NCI-H2196 treated with DMSO at 0.1 percent for 48 hours (cell line): ENCODE data around the gene BAZ1B.
"Not testable (repeated sequence)": the region's sequence is repeated elsewhere in the genome, so short reads cannot be mapped to it uniquely, and the experiment has no call there.

ENCODE experiments used
- DNase-seq: peaks from one replicate; lab custom pipeline; 2025; ENCODE audit not compliant: unreplicated experiment; lab: John Stamatoyannopoulos, UW

Gene BAZ1B

DNA sequence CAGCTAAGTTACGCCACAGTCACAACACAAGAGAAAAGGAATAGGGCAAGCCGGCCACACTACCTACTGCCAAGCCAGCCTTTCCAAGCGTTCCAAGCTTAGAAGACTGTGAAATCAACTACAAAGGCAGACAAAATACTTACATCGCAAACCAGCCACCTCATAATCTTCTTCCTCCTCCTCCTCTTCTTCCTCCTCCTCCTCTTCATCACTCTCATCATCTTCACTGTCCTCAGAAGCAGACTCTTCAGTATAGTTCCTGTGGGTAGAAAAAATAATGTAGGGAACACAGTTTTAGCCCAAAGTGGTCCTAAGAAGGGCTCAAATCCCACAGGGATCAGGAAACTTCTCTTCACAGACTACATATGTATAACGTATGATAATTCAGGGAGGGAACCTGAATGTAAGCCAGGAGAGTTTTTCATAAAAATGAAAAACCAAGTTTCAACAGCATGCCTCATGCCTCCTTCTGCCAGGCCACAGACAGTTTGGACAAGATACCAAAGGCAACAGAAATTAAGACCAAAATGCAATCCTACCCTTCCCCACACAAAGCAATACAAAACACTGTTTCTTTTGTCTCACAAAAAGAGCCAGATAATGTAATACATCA is 74.9 kb downstream of the BAZ1B start:
- DNase-seq = no peak

- no peak for DNase-seq
Measured at GRCh38 chr7:73446682-73447081, 75.4 kb downstream of the BAZ1B start.

GRCh38 chr7:73443548-73444255 is 78.4 kb downstream of the BAZ1B start:
- DNase-seq = no peak

- no peak for DNase-seq
Measured at GRCh38 chr7:73442903-73443500, 79.1 kb downstream of the BAZ1B start.

DNA sequence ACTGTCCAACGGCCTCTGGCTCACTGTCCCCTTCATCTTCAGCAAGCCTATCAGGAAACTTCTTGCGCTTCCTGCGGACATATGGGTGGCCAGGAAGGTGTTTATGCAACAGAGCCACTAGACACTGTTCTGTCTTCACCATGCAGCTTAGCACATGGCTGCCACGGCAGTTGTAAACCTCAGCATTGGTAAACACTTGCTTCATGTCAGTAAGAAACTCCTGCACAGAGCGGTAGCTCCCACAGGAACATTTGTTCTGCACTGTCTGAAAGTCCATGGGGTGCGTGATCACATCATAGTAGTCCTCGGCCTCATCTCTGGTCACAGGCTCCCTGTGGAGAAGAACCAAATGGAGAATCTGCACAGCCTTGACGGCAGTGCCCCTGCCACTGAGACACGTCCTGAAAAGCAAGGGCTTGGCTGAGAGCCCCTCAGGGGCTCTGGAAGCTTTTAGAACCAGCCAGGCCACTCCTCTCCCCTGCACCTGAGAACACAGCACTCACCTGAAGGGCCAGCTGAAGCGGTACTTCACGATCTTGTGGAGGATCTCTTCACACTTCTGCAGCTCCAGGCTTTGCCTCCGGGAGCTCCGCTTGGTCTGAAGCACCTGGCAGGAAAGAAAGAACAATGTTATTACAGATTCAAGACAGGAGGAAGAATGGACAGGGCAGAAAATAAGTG is 79.7 kb downstream of the BAZ1B start:
- DNase-seq = no peak

DNA sequence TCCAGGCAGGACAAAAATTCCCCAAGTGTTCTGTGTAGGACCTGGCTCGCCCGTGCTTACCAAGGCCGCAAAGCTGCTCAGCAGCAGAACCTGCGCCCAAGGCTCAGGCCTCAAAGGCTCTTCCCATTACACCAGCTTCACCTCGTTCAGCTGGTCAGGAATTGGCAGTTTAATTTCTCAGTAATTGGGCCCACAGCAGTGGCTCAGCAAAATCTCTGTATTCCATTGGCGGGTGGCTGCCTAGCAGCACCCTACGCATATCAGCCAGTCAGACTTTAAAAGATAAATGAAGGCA is 82.7 kb downstream of the BAZ1B start:
- no peak for DNase-seq

DNA sequence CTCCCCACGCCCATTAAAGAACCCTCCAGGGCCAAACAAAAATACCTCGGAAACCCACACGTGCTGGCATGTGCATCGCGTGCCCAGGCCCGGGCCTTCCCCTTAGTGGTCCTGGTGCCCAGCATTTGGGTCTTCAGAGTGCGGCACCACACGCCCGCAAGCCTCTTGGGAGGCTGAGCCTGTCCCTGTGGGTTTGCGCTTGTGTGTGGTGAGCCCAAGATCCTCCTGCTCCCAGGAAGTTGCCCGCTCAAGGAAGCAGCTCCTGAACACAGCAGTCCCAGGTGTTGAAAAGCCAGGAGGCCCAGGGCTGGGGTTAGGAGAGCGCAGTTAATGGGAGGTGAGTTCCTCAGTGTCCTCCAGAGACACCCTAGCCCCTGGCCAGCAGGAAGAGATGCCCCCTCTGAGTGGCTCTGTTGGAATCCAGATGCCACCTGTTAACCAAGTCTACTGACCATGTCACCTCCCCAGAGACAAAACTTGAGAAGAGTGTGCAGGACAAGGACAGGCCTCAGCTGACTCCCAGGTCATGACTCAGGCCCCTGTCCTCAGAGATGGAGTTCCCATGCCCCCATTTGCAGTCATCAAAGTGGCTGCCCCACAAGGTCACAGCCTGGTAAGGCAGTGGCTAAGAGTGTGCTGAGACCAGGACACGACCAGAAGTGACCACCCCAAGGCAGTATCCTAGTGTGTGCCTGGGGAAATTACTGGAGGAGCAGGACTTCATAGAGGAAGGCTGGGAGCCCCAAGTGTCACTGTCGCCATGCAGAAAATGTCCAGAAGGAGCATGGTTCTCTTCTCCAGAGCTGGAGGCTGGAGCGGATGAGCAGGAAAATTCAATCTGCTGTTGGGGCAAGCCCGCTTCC is 83.3 kb downstream of the BAZ1B start:
- no peak for DNase-seq

DNA sequence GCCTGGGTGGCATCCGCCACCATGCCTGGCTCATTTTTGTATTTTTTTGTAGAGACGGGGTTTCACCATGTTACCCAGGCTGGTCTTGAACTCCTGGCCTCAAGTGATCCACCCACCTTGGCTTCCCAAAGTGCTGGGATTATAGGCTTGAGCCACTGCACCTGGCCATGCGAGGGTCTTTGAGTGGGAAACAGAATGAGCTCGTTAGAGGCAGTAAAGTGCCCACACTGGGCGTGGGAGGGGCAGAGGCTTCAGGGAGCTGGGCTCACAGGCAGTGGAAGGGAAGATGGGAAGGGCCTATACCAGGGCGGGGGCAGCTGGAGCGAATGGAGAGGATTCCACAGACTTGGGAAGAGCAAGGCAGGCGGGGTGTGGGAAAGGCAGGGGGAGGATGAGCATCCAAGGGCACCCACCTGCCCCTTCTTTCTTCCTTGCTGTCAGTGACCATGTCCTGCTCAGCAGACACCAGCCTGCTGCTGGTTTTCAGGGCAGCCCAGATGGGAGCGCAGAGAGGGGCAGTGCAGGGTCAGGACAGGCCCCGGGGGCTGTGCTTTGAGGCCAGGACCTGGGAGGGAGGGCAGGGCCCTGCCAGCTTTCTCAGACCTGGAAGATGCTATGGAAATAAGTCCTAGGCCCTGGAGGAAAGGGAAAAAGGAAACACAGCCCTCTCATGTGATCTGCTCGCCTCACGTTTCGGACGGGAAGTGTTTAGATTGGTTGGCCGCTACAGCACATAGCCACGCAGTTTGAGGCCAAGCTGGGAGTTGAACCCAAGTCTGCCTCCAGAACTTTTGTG is 84.3 kb downstream of the BAZ1B start:
- DNase-seq = no peak

GRCh38 chr7:73437091-73437490 is 85.0 kb downstream of the BAZ1B start:
- DNase-seq = no peak

DNA sequence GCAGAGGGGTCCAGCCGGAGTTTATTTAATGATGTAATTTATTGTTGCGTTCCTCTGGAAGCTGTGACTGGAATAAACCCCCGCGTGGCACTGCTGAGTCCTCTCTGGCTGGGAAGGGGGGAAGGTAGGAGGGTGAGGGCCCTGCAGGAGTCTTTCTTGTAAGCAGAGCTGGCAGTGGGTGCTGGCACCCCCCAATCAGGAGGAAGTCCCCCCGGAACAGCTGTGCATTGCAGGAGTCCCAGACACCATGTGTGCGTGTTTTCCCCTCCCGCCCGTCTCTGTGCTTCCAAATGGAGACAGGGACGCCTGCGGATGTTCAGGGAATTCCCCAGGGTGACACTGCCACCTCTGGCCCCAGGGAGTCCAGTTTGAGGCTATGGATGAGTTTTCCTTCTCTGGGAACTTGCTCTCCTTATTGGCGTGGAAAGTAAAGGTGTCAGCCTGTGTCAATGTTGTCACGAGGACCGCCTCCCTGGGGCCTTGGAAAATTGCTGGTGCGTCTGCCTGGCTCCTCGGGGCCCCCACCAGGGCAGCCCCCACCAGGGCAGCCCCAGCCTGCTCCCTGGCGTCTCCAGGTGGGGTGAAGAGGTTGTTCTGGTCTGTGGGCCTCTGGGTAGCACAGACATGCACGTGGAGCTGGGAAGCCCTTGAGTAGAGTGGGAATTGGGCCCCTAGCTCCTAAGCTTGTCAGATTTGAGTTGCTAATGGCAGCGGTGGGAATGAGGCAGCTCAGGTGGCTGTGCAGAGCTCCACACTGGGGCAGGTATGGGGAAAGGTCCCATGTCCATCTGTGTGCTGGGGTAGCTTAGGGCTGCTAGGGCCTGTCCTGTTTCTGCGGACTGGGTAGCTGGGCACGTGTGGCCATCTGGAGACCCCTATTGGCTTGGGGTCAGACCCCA is 85.8 kb downstream of the BAZ1B start:
- DNase-seq = no peak

DNA sequence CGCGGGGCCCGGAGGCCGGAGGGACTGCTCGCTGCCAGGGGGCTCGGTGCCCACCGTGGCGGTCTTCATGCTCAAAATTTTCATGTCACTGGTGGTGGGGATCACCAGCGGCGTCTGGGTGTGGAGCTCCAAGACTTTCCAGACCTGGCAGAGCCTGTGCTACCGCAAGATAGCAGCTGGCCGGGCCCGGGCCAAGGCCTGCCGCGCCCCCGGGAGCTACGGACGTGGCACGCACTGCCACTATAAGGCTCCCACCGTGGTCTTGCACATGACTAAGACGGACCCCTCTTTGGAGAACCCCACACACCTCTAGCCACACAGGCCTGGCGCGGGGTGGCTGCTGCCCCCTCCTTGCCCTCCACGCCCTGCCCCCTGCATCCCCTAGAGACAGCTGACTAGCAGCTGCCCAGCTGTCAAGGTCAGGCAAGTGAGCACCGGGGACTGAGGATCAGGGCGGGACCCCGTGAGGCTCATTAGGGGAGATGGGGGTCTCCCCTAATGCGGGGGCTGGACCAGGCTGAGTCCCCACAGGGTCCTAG is 86.6 kb downstream of the BAZ1B start:
- no peak for DNase-seq

DNA sequence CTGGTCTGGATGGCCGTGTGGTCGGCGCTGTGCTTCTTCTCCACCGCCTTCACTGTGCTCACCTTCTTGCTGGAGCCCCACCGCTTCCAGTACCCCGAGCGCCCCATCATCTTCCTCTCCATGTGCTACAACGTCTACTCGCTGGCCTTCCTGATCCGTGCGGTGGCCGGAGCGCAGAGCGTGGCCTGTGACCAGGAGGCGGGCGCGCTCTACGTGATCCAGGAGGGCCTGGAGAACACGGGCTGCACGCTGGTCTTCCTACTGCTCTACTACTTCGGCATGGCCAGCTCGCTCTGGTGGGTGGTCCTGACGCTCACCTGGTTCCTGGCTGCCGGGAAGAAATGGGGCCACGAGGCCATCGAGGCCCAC is 87.4 kb downstream of the BAZ1B start:
- no peak for DNase-seq

DNA sequence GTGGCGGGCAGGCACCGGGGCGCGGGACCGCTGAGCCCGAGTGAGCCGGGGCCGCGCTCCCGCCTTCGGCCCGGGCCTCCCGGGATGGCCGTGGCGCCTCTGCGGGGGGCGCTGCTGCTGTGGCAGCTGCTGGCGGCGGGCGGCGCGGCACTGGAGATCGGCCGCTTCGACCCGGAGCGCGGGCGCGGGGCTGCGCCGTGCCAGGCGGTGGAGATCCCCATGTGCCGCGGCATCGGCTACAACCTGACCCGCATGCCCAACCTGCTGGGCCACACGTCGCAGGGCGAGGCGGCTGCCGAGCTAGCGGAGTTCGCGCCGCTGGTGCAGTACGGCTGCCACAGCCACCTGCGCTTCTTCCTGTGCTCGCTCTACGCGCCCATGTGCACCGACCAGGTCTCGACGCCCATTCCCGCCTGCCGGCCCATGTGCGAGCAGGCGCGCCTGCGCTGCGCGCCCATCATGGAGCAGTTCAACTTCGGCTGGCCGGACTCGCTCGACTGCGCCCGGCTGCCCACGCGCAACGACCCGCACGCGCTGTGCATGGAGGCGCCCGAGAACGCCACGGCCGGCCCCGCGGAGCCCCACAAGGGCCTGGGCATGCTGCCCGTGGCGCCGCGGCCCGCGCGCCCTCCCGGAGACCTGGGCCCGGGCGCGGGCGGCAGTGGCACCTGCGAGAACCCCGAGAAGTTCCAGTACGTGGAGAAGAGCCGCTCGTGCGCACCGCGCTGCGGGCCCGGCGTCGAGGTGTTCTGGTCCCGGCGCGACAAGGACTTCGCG is 88.0 kb downstream of the BAZ1B start:
- DNase-seq = no peak

DNA sequence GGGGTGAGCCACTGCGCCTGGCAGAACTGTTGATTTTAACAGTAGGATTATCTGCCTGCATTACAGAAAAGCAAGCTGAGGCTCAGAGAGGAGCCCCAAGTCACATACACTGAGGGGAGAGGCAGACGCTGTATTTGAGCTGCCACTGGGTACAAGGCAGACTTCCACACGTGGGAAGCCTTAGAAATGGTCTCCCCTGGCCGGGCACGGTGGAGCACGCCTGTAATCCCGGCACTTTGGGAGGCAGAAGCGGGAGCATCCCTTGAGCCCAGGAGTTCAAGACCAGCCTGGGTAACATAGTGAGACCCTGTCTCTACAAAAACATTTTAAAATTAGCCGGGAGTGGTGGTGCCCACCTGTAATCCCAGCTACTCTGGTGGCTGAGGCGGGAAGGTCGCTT is 89.4 kb downstream of the BAZ1B start:
- no peak for DNase-seq

GRCh38 chr7:73431041-73431835 is 90.9 kb downstream of the BAZ1B start:
- DNase-seq = no peak

DNA sequence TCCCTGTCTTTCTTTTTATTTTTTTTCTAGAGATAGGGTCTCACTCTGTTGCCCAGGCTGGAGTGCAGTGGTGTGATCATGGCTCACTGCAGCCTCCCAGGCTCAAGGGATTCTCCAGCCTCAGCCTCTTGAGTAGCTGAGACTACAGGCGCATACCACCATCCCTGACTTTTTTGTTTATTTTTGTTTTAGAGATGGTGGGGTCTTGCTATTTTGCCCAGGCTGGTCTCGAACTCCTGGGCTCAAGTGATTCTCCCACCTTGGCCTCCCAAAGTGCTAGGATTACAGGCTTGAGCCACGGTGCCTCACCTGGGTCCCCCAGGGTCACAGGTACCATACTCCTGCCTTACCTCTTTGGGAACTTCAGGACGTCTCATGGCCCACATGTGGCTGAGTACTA is 91.6 kb downstream of the BAZ1B start:
- not testable (repeated sequence) for DNase-seq

- no peak for DNase-seq
Measured at GRCh38 chr7:73429622-73430505, 92.2 kb downstream of the BAZ1B start.
